NCI-H2196 treated with DMSO at 0.1 percent for 48 hours (cell line): ENCODE results near the gene RXRG.
"Not testable (repeated sequence)": the region's sequence is repeated elsewhere in the genome, so short reads cannot be mapped to it uniquely, and the experiment has no call there.

Source experiments
- DNase-seq: peaks from one replicate; lab custom pipeline; 2025; ENCODE audit not compliant: unreplicated experiment; lab: John Stamatoyannopoulos, UW

The RXRG gene

DNA sequence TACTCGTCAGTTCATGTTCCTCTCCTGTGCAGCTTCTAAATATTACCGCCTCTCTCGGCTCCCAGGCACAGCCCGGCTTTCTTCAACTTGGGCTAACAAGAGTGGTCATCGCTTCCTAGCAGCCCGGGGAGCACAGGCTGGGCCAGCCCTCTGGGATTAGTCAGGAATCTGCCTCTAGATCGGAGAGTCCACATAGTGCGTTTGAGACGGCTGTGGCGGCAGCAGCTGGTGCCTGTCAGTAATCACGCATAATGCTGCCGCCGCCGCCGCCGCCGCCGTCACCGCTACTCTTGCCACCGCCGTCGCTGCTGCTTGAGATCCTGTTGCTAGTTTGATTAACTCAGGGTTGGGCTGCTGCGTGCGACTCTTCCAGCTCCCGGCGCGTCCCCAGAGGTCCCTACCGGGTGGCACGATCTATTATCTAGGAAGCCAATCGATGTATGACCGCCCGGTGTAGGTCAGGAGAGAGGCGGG, at the start of gene RXRG:
RXRG (minus strand) TSS at position 230 of the 474 bp plus-strand sequence. CDS start 233 bp downstream, outside the sequence.
- no peak for DNase-seq

DNA sequence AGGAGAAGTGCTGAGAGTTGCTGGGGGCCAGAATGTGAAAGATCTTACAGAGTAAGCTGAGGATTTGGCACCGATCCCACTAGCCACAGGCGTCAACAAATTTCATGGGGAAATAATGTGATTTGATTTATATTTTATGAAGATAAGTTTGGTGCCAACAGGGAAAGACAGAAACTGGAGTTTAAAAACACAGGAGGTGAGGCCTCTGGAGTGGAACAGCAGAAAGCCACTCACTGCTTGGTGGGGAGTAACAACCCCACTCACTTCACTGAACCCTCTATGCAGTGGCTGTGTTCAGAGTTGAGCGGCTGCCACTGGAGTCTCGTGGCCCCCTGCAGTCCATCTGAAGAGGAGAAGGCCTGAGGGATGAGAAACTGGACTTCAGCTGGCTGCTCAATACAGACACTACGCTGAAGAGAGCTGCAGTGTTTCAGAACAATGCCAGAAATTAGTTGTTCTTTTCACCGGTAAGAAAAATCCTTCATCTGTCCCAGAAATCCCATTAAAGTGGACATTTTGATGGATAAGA, 48.0 kb upstream of the RXRG start:
- no peak for DNase-seq

DNA sequence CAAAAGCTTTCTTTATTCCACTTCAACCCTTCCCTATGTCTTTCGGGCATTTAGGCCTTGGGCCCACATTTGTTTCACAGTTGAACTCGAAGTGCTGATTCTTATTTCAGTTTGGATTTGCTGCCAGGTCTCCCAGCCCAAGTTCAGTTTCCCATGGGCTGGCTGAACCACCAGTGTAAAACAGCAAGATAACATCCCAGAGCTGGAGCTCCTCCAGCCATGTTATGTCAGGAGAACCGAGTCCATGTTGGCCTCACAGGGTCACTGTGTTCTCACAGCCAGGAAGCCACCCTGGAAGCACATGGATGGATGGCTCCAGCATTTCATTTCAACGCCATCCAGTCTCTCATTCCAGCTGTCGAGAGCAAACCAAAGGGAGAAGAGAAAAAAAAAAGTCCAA, 45.2 kb upstream of the RXRG start:
- DNase-seq = no peak

GRCh38 chr1:165487921-165488320, 43.0 kb upstream of the RXRG start:
- no peak for DNase-seq

GRCh38 chr1:165486663-165487062, 41.7 kb upstream of the RXRG start:
- DNase-seq = no peak

DNA sequence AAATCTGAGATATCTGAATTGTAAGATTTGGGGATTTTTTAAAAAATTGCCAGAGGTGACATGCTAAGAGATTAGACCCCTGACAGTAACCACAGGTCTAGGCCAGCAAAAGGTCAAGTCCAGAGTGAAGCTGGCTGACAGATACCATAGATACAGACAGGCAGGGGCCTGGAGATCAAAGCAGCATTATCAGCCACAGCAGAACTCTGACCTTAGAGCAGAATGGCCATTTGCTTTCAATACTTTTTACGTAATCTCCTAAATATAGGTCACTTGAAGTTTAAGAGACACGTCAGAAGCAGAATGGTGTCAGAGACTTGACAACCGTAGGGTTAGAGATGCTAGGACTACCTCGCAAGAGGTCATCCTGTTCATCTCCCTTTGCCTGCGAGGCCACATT, 40.8 kb upstream of the RXRG start:
- DNase-seq = no peak

GRCh38 chr1:165484532-165484931, 39.6 kb upstream of the RXRG start:
- no peak for DNase-seq

DNA sequence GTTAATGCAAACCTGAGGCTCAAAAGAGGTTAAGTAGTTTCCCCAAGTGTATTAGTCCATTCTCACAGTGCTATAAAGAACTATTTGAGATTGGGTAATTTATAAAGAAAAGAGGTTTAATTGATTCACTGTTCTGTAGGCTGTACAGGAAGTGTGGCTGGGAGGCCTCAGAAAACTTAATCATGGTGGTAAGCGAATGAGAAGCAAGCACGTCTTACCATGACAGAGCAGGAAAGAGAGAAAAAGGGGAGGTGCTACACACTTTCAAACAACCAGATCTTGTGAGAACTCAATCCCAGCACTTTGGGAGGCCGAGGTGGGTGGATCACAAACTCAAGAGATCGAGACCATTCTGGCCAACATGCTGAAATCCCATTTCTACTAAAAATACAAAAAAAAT, 38.5 kb upstream of the RXRG start:
- no peak for DNase-seq

DNA sequence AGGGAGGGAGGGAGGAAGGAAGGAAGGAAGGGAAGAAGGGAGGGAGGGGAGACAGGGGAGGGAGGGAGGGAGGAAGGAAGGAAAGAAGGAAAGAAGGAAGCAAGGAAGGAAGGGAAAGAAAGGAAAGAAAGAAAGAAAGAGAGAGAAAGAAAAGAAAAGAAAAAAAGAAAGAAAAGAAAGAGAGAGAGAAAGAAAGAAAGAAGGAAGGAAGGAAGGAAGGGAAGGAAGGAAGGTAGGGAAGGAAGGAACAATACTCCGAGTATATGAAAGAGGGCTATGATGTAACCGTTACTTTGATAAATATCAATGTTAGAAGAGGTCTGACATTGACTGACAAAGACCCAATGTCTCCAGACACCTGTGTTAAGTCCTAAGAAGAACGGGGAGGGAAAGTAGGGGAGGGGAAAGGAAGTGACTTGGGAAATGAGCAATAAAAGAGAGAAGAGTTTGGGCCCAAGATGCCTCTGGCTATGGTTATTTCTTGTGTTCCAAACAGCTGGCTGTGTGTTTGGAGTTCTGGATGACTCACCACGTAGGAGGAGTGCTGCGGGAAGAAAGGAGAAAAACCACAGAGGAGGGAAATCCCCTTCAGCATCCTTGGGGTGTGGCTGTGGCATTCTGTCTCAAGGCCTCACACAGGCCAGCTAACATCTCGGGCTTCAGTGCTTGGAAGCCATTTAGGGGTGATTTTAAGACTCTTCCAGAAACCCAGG, 37.0 kb upstream of the RXRG start:
- no peak for DNase-seq

DNA sequence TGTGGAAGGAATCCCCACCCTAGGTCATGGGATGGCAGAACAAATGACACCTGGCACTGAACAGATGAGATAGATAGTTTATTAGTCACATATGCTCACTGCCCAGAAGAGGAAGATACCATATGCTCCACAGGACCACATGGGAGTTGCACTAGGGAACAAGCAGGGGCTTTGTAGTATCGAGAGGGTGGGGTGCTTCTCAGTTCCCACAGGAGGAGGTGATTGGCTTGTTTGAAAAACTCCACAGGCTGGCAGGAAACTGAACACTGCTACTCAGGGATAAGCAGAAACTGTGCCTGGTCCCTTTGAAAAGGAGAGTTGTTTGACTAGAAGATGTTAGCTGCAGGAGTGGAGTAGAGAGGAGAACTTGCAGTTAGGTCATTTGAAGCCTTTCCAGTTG, 31.9 kb upstream of the RXRG start:
- DNase-seq = no peak

DNA sequence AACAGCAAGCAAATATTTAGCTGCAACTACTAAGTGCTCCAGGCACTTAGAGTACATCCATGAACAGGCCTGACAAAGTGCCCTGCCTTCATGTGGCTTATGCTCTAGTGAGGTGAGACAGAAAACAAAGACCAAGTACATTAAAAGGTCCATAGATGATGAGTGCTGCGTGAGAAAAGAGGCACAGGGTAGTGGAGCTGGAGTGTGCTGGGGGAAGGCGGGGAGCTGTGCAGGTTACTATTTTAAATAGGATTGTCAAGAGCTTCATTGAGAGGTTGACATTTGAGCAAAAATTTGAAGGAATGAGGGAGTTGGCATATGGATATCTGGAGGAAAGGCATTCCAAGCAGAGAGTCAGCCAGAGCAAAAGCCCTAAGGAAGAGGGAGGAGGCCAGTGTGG, 29.3 kb upstream of the RXRG start:
- no peak for DNase-seq

- DNase-seq = no peak
Measured at GRCh38 chr1:165473081-165473480, 28.2 kb upstream of the RXRG start.

DNA sequence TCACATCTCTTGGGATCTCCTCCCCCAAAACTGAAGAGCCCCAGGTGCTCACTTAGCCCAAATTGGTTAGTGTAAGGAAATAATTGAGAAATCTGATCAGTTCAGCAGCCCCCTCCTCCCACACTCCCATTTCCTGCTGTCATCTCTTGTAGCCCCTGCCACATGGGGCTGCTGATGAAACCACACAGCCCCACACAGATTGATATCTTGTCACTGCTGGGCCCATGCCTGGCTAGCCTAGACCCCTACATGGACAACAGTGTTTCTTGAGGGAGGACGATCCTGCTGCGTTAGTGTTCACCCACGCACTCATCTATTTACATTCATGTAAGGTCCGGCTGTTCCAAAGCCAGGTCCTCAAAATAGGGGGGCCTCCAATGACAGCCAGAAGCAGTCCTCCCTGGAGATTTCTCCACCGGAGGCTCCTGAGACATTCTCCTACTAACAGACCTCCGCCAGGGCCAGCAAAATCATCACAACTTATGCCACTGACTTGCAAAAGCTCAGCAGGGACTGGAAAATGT, 23.9 kb upstream of the RXRG start:
- no peak for DNase-seq

DNA sequence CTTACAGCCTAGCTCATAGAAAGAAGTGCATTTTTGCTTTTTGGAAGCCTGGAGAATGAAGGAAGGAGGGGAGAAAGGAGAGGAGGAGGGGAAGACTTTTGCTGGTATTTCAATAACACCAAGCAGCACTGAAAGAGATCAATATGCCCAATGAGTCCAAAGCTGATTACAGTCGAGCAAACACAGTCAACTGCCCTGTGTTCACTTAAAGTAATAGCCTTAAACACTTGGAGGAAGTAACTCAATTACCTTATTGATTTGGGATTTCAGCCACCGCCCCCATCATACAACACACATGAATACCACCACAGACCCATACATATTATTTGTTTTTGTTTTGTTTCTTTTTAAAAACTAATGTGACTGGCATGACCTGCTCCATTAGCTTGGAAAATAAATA, 23.3 kb upstream of the RXRG start:
- no peak for DNase-seq

GRCh38 chr1:165467706-165468105, 22.8 kb upstream of the RXRG start:
- DNase-seq = no peak

GRCh38 chr1:165463978-165464377, 19.1 kb upstream of the RXRG start:
- no peak for DNase-seq

GRCh38 chr1:165459683-165460082, 14.8 kb upstream of the RXRG start:
- not testable (repeated sequence) for DNase-seq

DNA sequence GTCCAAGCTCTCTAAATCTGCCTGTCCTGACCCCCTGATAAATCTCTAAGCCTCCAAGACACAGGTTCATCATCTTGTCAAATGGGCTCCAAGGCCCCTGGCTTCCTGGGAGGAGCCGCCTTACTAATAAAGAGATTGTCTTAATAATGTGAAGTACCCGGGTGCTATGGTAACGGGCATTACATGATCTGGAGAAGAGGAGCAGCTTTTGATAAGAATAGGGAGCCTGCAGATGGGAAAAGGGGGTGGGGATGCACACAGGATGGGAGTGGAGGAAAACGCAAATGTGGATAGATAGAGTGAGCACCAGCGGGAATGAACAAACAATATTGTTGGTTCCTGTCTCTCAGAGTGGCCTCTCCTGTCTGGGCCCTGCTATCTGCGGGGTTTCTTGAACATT, 11.9 kb upstream of the RXRG start:
- no peak for DNase-seq

DNA sequence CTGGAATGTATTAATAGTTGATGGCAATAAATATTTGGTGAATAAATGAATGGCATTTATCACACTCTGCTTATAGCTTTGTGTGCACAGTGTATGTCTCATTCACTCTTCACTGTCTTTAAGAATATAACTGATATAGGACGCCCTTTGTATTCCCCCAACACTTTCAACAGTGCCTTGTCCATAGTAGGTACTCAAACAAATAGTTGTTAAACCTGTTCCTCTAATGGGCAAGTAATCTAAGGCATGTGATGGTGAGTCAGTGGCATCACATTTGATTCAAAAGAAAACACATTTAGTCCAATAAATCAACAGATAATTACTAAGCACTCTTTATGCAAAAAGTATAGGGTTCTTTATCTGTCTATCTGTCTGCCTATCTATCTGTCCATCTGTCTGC, 11.2 kb upstream of the RXRG start:
- no peak for DNase-seq

GRCh38 chr1:165455111-165455510, 10.2 kb upstream of the RXRG start:
- no peak for DNase-seq

GRCh38 chr1:165454091-165454610, 9.2 kb upstream of the RXRG start:
- no peak for DNase-seq

GRCh38 chr1:165452336-165453130, 7.6 kb upstream of the RXRG start:
- no peak for DNase-seq
